ENCODE measurements around the gene INPP5D. TPM values are rescaled to one million over a fixed set of nuclear protein-coding genes. Genes with fewer than 3 reads are reported as not detected.

Gene INPP5D
- total RNA-seq, 2 experiments from 2014 or later = 79.5 to 92.6 TPM

- H2AFZ ChIP-seq (ENCODE audit: low read length) = no peak overlapping the region
- peaks cover 93% of the 10 kb centered on the region for H3K36me3 ChIP-seq (ENCODE audit: insufficient read depth, low read length)
- no peak for DNase-seq (ENCODE audit: low spot score)
- no peaks in the 10 kb centered on the region for H3K79me2 ChIP-seq (ENCODE audit: insufficient read depth, low read depth, low read length)
- H3K27ac ChIP-seq (ENCODE audit: low read depth, low read length, poor library complexity, severe bottlenecking) = no peak overlapping the region
- no peaks in the 10 kb centered on the region for H3K4me1 ChIP-seq (ENCODE audit: insufficient read depth, low read length, poor library complexity, severe bottlenecking)
- TF ChIP-seq EZH2phosphoT487 (IDR thresholded peaks at IDR 0.05; ENCODE audit: borderline replicate concordance, low read depth, low read length) (no peak), CTCF (conservative IDR thresholded peaks at IDR 0.05; ENCODE audit: low read length) (no peak)
- ChIA-PET CTCF (ENCODE audit: unreplicated experiment) (no interaction called here), POLR2A (interaction anchor here (0.6 to 1.8 kb wide), 6 partner anchors 25 to 162 kb away, joined by 3 to 5 read pairs (median 4); partner anchors contain the start of gene INPP5D)
- no peaks in the 10 kb centered on the region for H4K20me1 ChIP-seq (ENCODE audit: insufficient read depth, low read length)
- H3K4me2 ChIP-seq (ENCODE audit: low read length) = no peak overlapping the region
- no peaks in the 10 kb centered on the region; the same call in 1 of the 2 replicates for H3K9me3 ChIP-seq (ENCODE audit: low read length)
- H3K9me2 ChIP-seq (ENCODE audit: insufficient read depth, low read length) = no peaks in the 10 kb centered on the region
- intact Hi-C loops (cut with micrococcal nuclease; ENCODE audit: unreplicated experiment) = no loop called here
- no peak overlapping the region for H3K4me3 ChIP-seq (ENCODE audit: low read depth, low read length, poor library complexity, severe bottlenecking)
- BruUV-seq (replicated peaks) = no TSS peak
These were observed 72.0 kb downstream of the INPP5D start for GRCh38 chr2:233131936-233132720.

- Histone ChIP-seq H3K9me2 (ENCODE audit: insufficient read depth, low read length) (no peaks in the 10 kb centered on the region), H3K27ac (ENCODE audit: low read depth, low read length, poor library complexity, severe bottlenecking) (no peak overlapping the region), H3K79me2 (ENCODE audit: insufficient read depth, low read depth, low read length) (no peaks in the 10 kb centered on the region), H2AFZ (ENCODE audit: low read length) (no peak overlapping the region), H3K4me3 (ENCODE audit: low read depth, low read length, poor library complexity, severe bottlenecking) (no peak overlapping the region), H3K4me2 (ENCODE audit: low read length) (no peak overlapping the region), H3K36me3 (ENCODE audit: insufficient read depth, low read length) (peaks cover 86% of the 10 kb centered on the region), H3K9me3 (ENCODE audit: low read length) (no peaks in the 10 kb centered on the region; the same call in 1 of the 2 replicates), H4K20me1 (ENCODE audit: insufficient read depth, low read length) (no peaks in the 10 kb centered on the region), H3K4me1 (ENCODE audit: insufficient read depth, low read length, poor library complexity, severe bottlenecking) (no peaks in the 10 kb centered on the region)
- BruUV-seq (replicated peaks) = no TSS peak
- ChIA-PET POLR2A (interaction anchor here (0.5 to 1.3 kb wide), 4 partner anchors 62 to 161 kb away, joined by 3 to 5 read pairs (median 4); partner anchors contain the start of gene INPP5D), CTCF (ENCODE audit: unreplicated experiment) (no interaction called here)
- DNase-seq (ENCODE audit: low spot score) = no peak
- intact Hi-C loops (cut with micrococcal nuclease; ENCODE audit: unreplicated experiment) = no loop called here
- TF ChIP-seq CTCF (conservative IDR thresholded peaks at IDR 0.05; ENCODE audit: low read length) (no peak), EZH2phosphoT487 (IDR thresholded peaks at IDR 0.05; ENCODE audit: borderline replicate concordance, low read depth, low read length) (no peak)
These were observed 73.1 kb downstream of the INPP5D start for GRCh38 chr2:233133239-233133638.

GRCh38 chr2:233135421-233135820 is 75.3 kb downstream of the INPP5D start:
- no peaks in the 10 kb centered on the region for H4K20me1 ChIP-seq (ENCODE audit: insufficient read depth, low read length)
- TF ChIP-seq EZH2phosphoT487 (IDR thresholded peaks at IDR 0.05; ENCODE audit: borderline replicate concordance, low read depth, low read length) = no peak
- no peak for TF ChIP-seq CTCF (conservative IDR thresholded peaks at IDR 0.05; ENCODE audit: low read length)
- no peaks in the 10 kb centered on the region for H3K9me2 ChIP-seq (ENCODE audit: insufficient read depth, low read length)
- ChIA-PET POLR2A (interaction anchor here (0.6 to 2.2 kb wide), 8 partner anchors 8 to 373 kb away, joined by 3 to 7 read pairs (median 4); no protein-coding TSS in a partner anchor), CTCF (ENCODE audit: unreplicated experiment) (interaction anchor here (0.6 kb wide), 1 partner anchor 82 kb away, joined by 3 read pairs; no protein-coding TSS in a partner anchor)
- H3K4me3 ChIP-seq (ENCODE audit: low read depth, low read length, poor library complexity, severe bottlenecking) = no peak overlapping the region
- peaks cover 80% of the 10 kb centered on the region for H3K36me3 ChIP-seq (ENCODE audit: insufficient read depth, low read length)
- no TSS peak for BruUV-seq (replicated peaks)
- no peaks in the 10 kb centered on the region for H3K4me1 ChIP-seq (ENCODE audit: insufficient read depth, low read length, poor library complexity, severe bottlenecking)
- intact Hi-C loops (cut with micrococcal nuclease; ENCODE audit: unreplicated experiment) = no loop called here
- no peaks in the 10 kb centered on the region for H3K79me2 ChIP-seq (ENCODE audit: insufficient read depth, low read depth, low read length)
- no peak overlapping the region for H3K4me2 ChIP-seq (ENCODE audit: low read length)
- no peak overlapping the region for H3K27ac ChIP-seq (ENCODE audit: low read depth, low read length, poor library complexity, severe bottlenecking)
- DNase-seq (ENCODE audit: low spot score) = no peak
- no peaks in the 10 kb centered on the region; the same call in 1 of the 2 replicates for H3K9me3 ChIP-seq (ENCODE audit: low read length)
- H2AFZ ChIP-seq (ENCODE audit: low read length) = no peak overlapping the region

Measured in OCI-LY7 (cell line).